Measurements from ENCODE around the gene SLC5A4. TPM values are rescaled to one million over a fixed set of nuclear protein-coding genes. Genes with fewer than 3 reads are reported as not detected.

SLC5A4 gene
- total RNA-seq, 1 donor from 2014 or later: not detected

DNA sequence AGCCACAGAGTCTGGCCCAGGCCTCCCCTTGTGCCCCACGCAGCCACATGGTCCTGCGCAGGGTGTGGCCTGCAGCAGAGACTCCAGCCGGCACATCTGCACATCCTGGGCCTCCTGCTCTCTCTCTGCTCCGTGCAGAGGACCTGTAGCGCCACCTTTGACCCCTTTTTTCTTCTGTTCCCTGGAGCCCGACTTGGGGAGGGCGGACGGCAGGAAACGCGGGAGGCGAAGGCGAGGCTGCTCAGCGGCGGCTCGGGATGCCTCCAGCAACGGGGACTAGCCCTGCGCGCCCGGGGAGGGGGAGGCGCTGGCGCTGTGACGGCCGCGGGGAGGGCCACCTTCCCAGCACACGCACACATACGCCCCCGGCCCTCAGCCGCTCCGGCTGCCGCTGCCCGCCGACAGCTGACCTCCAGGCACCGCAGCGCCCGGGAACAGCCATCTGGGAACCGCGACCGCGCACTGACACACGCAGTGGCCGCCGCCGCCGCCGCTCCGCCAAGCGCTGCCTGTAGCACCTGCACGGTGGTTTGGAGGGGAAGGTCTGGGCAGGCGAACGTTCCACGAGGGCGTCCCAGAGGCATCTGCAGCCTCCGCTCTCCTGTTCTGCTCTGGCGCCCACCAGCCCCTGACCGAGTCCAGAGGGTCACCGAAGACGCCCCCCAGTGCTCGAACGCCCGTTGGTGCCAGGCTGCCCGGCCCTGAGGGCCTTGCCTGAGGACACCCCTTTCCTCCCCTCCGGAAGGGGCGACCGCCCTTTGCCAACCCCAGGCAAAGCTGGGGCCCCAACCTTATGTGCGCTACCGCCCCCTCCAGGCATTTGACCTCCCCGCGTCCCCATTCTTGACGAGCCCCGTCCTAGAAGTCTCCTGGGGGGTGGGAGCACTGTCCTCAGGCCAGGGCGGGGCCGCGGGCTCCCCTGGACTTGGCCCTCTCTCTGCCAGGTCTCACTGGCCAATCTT, 79.2 kb downstream of the SLC5A4 start:
- H3K9me3 Mint-ChIP-seq: no peaks in the 10 kb centered on the region
- ChIA-PET CTCF (no interaction called here), POLR2A (no interaction called here)
- H3K27me3 Mint-ChIP-seq: peaks cover 40% of the 10 kb centered on the region
- TF ChIP-seq, protein P1, sequence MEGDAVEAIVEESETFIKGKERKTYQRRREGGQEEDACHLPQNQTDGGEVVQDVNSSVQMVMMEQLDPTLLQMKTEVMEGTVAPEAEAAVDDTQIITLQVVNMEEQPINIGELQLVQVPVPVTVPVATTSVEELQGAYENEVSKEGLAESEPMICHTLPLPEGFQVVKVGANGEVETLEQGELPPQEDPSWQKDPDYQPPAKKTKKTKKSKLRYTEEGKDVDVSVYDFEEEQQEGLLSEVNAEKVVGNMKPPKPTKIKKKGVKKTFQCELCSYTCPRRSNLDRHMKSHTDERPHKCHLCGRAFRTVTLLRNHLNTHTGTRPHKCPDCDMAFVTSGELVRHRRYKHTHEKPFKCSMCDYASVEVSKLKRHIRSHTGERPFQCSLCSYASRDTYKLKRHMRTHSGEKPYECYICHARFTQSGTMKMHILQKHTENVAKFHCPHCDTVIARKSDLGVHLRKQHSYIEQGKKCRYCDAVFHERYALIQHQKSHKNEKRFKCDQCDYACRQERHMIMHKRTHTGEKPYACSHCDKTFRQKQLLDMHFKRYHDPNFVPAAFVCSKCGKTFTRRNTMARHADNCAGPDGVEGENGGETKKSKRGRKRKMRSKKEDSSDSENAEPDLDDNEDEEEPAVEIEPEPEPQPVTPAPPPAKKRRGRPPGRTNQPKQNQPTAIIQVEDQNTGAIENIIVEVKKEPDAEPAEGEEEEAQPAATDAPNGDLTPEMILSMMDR (IDR thresholded peaks at IDR 0.05): no peak
- no peaks in the 10 kb centered on the region for H3K36me3 Mint-ChIP-seq (ENCODE audit: low read depth)
- H3K4me3 Mint-ChIP-seq: no peak overlapping the region
- H3K4me1 Mint-ChIP-seq: no peaks in the 10 kb centered on the region
- ATAC-seq (ENCODE audit: low read depth): no peak
- no peak overlapping the region for H3K27ac Mint-ChIP-seq
- intact Hi-C loops (cut with micrococcal nuclease): no loop called here
- DNase-seq: no peak

DNA sequence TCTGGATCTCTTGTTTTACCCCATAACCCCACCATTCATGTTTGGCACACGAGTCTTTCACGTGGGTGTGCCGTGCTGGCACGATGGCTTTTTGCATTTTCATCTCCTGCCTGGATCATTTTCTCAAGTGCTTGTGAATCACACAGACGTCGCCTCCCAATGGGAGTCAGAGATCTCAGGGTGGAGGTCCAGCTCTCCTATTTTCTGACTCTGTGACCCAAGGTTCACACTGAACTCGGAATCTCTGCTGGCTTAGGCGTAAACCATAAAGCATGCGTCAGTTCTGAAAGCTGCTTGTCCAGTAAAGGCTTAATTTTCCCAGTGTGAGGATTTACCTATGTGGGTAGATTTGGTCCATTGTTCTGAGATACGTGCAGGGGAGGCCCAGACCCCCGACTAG, 80.0 kb downstream of the SLC5A4 start:
- POLR2A ChIA-PET: no interaction called here
- Mint-ChIP-seq H3K27me3 (peaks cover 42% of the 10 kb centered on the region), H3K4me3 (no peak overlapping the region), H3K9me3 (no peaks in the 10 kb centered on the region), H3K4me1 (no peaks in the 10 kb centered on the region), H3K36me3 (ENCODE audit: low read depth) (no peaks in the 10 kb centered on the region), H3K27ac (no peak overlapping the region)
- TF ChIP-seq, protein P1 (IDR thresholded peaks at IDR 0.05): no peak
- CTCF ChIA-PET: no interaction called here
- ATAC-seq (ENCODE audit: low read depth): no peak
- no peak for DNase-seq
- intact Hi-C loops (cut with micrococcal nuclease): no loop called here

Other genes starting within 250 kb of the SLC5A4 start
- not detected in 2 replicates for gene SLC5A1, start 212.1 kb downstream of the SLC5A4 start, total RNA-seq
- gene C22orf42, start 96.0 kb downstream of the SLC5A4 start, total RNA-seq: not detected in 2 replicates
- not detected in 2 replicates for gene RFPL2, start 50.3 kb downstream of the SLC5A4 start, total RNA-seq
- gene RFPL3, start 102.5 kb upstream of the SLC5A4 start, total RNA-seq: not detected in 2 replicates
- 112 and 119 TPM in 2 replicates for gene RTCB, start 156.9 kb upstream of the SLC5A4 start, total RNA-seq
- gene BPIFC, start 209.1 kb upstream of the SLC5A4 start, total RNA-seq: not detected in 2 replicates
- 85.4 and 97.2 TPM in 2 replicates for gene FBXO7, start 219.5 kb upstream of the SLC5A4 start, total RNA-seq

Measured in activated B cell treated with CpG ODN at 0.5 μM for 24 hours (primary cell).